ENCODE measurements around the gene CEP83. TPM values are rescaled to one million over a fixed set of nuclear protein-coding genes. Genes with fewer than 3 reads are reported as not detected.
A peak's percentile ranks its signal among the peaks of the same experiment; 100 is the strongest.
"Not testable (repeated sequence)": the region's sequence is repeated elsewhere in the genome, so short reads cannot be mapped to it uniquely, and the experiment has no call there.

Gene CEP83
- total RNA-seq, 1 donor from 2014 or later = 9.8 TPM

DNA sequence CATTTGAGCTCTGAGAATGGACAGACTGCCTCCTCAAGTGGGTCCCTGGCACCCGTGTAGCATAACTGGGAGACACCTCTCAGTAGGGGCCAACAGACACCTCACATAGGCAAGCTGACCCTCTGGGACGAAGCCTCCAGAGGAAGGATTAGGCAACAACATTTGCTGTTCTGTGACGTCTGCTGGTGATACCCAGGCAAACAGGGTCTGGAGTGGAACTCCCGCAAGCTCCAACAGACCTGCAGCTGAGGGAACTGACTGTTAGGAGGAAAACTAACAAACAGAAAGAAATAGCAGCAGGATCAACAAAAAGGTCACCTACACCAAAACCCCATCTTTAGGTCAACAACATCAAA, 69.6 kb downstream of the CEP83 start:
- no peak overlapping the region for H3K27ac ChIP-seq (replicated peaks)
- H3K9me3 ChIP-seq (replicated peaks) = peaks cover 16% of the 10 kb centered on the region

DNA sequence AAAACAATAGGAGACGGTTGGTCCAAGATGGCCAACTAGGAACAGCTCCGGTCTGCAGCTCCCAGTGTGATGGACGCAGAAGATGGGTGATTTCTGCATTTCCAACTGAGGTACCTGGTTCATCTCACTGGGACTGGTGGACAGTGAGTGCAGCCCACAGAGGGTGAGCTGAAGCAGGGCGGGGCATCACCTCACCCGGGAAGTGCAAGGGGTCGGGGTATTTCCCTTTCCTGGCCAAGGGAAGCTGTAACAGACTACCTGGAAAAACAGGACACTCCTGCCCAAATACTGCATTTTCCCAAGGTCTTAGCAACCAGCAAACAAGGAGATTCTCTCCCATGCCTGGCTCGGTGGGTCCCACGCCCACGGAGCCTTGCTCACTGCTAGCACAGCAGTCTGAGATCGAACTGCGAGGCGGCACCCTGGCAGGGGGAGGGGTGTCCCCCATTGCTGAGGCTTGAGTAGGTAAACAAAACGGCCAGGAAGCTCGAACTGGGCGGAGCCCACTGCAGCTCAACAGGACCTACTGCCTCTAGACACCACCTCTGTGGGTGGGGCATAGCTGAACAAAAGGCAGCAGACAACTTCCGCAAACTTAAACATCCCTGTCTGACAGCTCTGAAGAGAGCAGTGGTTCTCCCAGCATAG, 70.1 kb downstream of the CEP83 start:
- H3K27me3 ChIP-seq (ENCODE audit: low read depth); H3K27ac ChIP-seq (replicated peaks); intact Hi-C loops (cut with micrococcal nuclease); H3K4me3 ChIP-seq; DNase-seq: not testable (repeated sequence)
- H3K9me3 ChIP-seq (replicated peaks) = peaks cover 21% of the 10 kb centered on the region
- peaks cover 22% of the 10 kb centered on the region for H3K4me1 ChIP-seq
- H3K36me3 ChIP-seq = peaks cover 13% of the 10 kb centered on the region

More for the DNA sequence above, 69.6 kb downstream of the CEP83 start:
- Histone ChIP-seq H3K4me3 (no peak overlapping the region), H3K4me1 (peaks cover 22% of the 10 kb centered on the region), H3K36me3 (peaks cover 8% of the 10 kb centered on the region), H3K27me3 (ENCODE audit: low read depth) (no peaks in the 10 kb centered on the region)
- TF ChIP-seq, protein P1, sequence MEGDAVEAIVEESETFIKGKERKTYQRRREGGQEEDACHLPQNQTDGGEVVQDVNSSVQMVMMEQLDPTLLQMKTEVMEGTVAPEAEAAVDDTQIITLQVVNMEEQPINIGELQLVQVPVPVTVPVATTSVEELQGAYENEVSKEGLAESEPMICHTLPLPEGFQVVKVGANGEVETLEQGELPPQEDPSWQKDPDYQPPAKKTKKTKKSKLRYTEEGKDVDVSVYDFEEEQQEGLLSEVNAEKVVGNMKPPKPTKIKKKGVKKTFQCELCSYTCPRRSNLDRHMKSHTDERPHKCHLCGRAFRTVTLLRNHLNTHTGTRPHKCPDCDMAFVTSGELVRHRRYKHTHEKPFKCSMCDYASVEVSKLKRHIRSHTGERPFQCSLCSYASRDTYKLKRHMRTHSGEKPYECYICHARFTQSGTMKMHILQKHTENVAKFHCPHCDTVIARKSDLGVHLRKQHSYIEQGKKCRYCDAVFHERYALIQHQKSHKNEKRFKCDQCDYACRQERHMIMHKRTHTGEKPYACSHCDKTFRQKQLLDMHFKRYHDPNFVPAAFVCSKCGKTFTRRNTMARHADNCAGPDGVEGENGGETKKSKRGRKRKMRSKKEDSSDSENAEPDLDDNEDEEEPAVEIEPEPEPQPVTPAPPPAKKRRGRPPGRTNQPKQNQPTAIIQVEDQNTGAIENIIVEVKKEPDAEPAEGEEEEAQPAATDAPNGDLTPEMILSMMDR (IDR thresholded peaks at IDR 0.05; ENCODE audit: borderline replicate concordance) = no peak
- intact Hi-C loops (cut with micrococcal nuclease) = no loop called here
- DNase-seq = no peak

DNA sequence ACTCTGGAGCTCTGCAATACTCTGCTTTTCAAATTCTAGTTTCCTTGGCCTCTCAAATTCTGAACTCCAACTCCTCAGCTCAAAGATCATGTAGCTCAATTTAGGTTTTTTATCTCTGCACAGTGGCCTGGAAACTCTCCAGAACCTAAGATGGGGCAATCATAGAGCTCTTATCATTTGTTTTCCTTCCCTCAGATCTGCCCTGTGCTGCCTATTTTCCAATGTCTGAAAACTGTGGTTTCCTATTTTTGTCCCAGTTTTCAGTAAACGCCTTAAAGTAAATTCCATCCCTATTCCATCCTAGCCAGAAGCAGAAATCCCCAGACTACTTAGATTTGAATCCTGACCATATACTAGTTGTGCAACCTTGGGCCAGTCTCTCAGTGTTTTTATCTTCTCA, 73.2 kb downstream of the CEP83 start:
- Histone ChIP-seq H3K27ac (replicated peaks) (peak overlapping the region; percentile 27), H3K36me3 (peaks cover 19% of the 10 kb centered on the region), H3K9me3 (replicated peaks) (peaks cover 27% of the 10 kb centered on the region), H3K4me1 (peaks cover 22% of the 10 kb centered on the region), H3K4me3 (peak overlapping the region; percentile 15), H3K27me3 (ENCODE audit: low read depth) (no peaks in the 10 kb centered on the region)
- intact Hi-C loops (cut with micrococcal nuclease) = no loop called here
- DNase-seq = no peak
- TF ChIP-seq, protein P1 (IDR thresholded peaks at IDR 0.05; ENCODE audit: borderline replicate concordance) = no peak

DNA sequence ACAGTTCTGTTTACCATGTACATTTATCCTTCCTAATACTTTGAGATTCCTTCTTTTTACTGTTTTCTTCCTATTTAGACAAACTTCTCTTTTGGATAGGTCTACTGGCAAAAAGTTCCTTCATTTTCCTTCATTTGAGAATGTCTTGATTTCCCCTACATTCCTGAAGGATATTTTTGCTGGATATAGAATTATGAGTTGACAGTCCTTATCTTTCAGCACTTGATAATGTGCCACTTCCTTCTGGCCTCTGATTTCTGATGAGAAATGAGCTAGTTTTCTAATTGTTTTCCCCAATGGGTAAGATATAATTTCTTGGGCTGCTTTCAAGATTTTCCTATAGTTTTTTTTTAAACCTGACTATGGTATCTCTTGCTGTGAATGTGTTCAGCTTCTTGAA, 75.6 kb downstream of the CEP83 start:
- Histone ChIP-seq H3K4me1 (peaks cover 33% of the 10 kb centered on the region), H3K27me3 (ENCODE audit: low read depth) (no peaks in the 10 kb centered on the region), H3K27ac (replicated peaks) (no peak overlapping the region), H3K36me3 (peaks cover 21% of the 10 kb centered on the region), H3K9me3 (replicated peaks) (peaks cover 21% of the 10 kb centered on the region), H3K4me3 (no peak overlapping the region)
- DNase-seq = no peak
- intact Hi-C loops (cut with micrococcal nuclease) = no loop called here
- TF ChIP-seq, protein P1 (IDR thresholded peaks at IDR 0.05; ENCODE audit: borderline replicate concordance) = no peak

DNA sequence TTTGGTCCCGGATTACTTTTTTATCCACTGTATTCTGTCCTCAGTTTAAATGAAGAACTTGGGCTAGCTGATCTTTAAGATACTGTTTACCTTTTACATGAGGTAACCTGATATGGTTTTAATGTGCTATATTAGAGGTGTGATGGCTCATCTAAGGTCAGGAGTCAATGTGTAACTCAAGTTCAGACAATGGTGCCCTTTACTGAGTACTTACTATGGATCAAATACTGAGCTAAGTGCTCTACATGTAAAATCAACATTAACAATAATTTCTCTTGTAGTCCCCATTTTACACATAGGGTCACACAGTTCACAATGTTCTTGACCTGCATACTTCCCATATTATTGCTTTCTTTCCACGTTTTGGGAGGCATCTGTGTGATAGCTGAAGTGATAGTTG, 79.2 kb downstream of the CEP83 start:
- TF ChIP-seq, protein P1 (IDR thresholded peaks at IDR 0.05; ENCODE audit: borderline replicate concordance) = no peak
- peaks cover 13% of the 10 kb centered on the region for H3K4me1 ChIP-seq
- H3K9me3 ChIP-seq (replicated peaks) = peaks cover 18% of the 10 kb centered on the region
- H3K27me3 ChIP-seq (ENCODE audit: low read depth) = no peaks in the 10 kb centered on the region
- no peak for DNase-seq
- H3K27ac ChIP-seq (replicated peaks) = no peak overlapping the region
- no peak overlapping the region for H3K4me3 ChIP-seq
- peaks cover 29% of the 10 kb centered on the region for H3K36me3 ChIP-seq
- intact Hi-C loops (cut with micrococcal nuclease) = no loop called here

DNA sequence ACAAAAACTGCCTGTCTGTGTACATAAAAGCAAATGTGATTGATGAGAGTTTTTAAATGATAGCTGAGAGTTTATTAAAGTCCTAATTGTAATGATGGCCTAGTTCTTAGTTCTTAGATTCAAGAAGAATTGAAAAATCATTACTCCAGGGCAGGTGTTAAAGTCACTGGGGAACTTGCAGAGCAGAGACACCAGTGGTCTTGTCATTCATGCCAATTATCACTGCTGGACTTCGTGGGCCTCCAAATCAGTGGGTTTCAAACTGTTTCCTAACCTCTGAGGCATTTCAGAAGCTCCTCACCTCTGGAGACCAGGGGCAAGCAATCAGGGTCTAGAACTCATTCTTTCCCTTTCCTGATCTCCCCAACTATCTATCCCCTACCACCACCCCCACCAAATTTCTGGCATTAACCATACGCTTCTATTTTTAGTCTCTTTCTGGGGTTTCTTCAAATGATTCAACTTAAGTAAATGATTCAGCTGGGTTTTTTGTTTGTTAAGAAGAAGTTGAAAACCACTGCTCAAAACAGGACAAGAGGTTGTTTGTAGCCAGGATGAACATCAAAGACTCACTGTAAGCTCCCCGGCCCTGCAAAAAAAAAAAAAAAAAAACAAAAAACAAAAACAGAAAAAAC, 80.1 kb downstream of the CEP83 start:
- peaks cover 20% of the 10 kb centered on the region for H3K36me3 ChIP-seq
- no peaks in the 10 kb centered on the region for H3K27me3 ChIP-seq (ENCODE audit: low read depth)
- H3K9me3 ChIP-seq (replicated peaks) = peaks cover 13% of the 10 kb centered on the region
- intact Hi-C loops (cut with micrococcal nuclease) = no loop called here
- no peak for DNase-seq
- TF ChIP-seq, protein P1 (IDR thresholded peaks at IDR 0.05; ENCODE audit: borderline replicate concordance) = no peak
- H3K27ac ChIP-seq (replicated peaks) = no peak overlapping the region
- H3K4me3 ChIP-seq = no peak overlapping the region
- H3K4me1 ChIP-seq = peaks cover 11% of the 10 kb centered on the region
